ENCODE results near the gene DUS2.
A peak's percentile ranks its signal among the peaks of the same experiment; 100 is the strongest.
"Not testable (repeated sequence)": the region's sequence is repeated elsewhere in the genome, so short reads cannot be mapped to it uniquely, and the experiment has no call there.

DUS2 gene

DNA sequence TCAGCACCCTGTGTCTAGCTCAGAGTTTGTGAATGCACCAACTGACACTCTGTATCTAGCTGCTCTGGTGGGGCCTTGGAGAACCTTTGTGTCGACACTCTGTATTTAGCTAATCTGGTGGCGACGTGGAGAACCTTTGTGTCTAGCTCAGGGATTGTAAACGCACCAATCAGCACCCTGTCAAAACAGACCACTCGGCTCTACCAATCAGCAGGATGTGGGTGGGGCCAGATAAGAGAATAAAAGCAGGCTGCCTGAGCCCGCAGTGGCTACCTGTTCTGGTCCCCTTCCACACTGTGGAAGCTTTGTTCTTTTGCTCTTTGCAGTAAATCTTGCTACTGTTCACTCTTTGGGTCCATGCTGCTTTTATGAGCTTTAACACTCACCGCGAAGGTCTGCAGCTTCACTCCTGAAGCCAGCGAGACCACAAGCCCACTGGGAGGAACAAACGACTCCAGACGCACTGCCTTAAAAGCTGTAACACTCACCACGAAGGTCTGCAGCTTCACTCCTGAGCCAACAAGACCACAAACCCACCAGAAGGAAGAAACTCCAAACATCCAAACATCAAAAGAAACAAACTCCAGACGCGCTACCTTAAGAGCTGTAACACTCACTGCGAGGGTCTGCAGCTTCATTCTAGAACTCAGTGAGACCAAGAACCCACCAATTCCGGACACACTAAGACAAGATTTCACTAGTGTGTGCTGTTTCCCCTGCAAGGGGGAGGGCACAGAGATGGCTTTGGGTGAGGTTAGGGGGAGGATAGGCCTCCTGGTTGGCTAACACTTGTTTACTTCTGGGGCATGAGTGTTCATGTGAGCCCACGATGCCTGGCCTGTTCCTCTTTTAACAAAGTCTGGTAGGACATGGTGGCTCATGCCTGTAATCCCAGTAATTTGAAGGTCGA is 24.1 kb upstream of the DUS2 start, which contains the start of gene DPEP2:
DPEP2 (minus strand) TSS at position 706 of the 910 bp plus-strand sequence. CDS start 6,272 bp downstream, outside the sequence.
- not testable (repeated sequence) for DNase-seq

GRCh38 chr16:67999985-68000384 is 23.1 kb upstream of the DUS2 start:
- DNase-seq = no peak

- DNase-seq = no peak
Measured at GRCh38 chr16:68000450-68000849, 22.6 kb upstream of the DUS2 start.

DNA sequence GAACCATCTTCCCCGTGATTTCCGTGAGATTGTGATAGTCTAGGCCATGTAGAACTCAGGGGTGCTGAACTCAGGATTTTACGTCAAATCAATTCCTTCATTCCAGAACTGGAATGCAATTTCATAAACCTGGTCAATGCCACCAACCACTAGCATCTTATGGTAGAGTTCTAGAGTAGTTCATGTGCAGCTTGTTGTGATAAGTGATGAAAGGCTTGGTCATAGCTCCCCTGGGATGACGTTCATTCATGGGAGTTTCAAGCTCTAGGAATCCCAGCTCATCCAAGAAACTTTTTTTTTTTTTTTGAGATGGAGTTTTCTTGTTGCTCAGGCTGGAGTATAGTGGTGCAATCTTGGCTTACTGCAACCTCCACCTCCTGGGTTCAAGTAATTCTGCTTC is 20.1 kb upstream of the DUS2 start:
- DNase-seq = no peak

- no peak for DNase-seq
Measured at GRCh38 chr16:68005211-68005610, 17.9 kb upstream of the DUS2 start.

DNA sequence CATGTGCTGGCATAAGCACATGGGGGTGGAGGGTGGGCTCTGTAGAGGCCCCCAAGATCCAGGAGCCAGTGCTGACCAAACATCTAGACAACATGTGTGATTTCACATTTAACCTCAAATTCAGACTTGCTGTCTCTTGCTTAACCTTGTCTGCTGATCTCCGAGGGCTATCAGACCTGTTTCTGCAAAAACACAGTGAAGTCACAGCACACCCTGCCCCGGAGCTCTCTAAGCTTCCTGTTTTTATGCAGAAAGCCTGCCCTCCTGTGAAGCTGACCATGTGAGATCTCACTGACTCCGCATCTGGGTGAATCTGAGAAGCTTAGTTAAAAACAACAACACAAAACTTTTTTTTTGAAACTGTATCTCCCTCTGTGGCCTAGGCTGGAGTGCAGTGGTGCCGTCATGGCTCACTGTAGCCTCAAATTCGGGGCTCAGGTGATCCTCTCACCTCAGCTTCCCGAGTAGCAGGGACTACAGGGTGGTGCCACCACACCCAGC is 17.2 kb upstream of the DUS2 start:
- no peak for DNase-seq

DNA sequence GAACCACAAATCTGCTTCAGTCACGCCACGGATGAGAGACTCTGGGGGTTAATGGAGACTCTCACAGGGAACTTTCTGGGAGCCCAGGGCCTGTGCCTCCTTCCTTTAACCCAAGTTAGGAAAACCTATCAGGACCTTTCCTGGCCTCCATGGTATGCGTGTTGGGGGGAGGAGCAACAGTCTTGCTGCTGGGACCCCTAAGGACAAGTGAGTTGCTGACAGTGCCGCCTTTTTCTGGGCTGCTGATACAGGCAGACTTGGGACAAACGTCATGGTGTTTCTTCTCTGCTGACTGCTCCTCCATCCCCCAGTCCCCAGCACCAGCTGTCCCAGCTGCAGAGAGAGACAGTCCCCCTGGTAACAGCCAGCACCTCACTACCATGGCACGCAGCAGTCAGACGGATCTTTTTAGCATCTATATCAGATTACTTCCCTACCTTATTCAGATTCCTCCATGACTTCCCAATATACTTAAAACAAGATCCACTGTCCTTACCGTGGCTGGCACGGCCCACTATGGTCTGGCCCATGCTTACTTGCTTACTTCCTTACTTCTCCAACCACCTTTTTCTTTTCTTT is 13.8 kb upstream of the DUS2 start:
- DNase-seq = no peak

DNA sequence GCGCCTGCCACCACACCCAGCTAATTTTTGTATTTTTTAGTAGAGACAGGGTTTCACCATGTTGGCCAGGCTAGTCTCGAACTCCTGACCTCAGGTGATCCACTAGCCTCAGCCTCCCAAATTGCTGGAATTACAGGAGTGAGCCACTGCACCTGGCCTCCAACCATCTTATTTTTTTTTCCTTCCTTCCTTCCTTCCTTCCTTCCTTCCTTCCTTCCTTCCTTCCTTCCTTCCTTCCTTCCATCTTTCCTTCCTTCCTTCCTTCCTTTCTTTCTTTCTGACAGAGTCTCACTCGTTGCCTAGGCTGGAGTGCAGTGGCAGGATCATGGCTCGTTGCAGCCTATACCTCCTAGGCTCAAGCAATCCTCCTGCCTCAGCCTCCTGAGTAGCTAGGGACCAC is 13.2 kb upstream of the DUS2 start:
- not testable (repeated sequence) for DNase-seq

DNA sequence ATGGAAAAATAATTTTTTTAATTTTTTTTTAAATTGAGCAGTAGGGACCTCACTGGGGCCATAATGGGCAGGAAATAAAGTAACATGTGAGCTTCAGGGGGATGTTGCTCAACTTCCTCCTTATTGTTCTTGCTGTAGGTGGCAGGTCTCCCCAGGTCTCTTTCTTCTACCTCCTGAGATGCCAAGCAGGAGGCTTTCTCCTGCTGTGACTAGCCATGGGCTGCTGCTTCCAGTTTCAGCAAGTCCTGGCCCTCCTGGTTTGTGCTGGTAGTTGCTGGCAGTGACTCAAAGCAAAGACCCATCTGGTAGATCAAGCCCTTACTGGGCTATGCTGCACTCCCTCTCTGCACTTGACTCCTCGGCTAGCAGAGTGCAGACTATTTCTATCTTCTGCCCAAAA is 9.6 kb upstream of the DUS2 start:
- no peak for DNase-seq

DNA sequence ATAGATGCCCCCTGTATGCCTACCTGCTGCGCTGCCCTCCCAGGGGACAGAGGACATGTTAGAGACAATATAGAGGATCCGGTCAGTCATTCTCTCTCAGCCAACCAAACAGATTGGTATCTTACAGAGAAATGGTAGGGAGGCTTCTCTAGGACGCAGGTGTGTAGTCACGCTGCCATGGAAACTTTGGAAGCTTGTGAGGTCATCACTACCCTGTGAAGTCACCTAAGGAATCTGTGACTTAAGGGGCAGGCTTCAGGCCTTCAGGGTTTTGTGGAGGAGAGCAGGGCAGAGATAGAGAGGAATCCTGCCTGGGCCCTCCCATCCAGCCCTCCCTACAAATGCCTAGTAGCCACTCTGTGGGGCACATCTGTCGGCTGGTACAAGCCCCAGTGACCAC is 7.4 kb upstream of the DUS2 start, which contains the start of gene DPEP2NB:
DPEP2NB (minus strand) TSS at position 231 of the 400 bp plus-strand sequence; CDS start at position 90, 141 bp downstream.
- DNase-seq = no peak

GRCh38 chr16:68019167-68019680 is 3.9 kb upstream of the DUS2 start:
- no peak for DNase-seq

- DNase-seq = no peak
Measured at GRCh38 chr16:68021490-68021889, 1.6 kb upstream of the DUS2 start.

GRCh38 chr16:68022278-68022727 is 781 bp upstream of the DUS2 start:
- no peak for DNase-seq

- DNase-seq = no peak
Measured at GRCh38 chr16:68028996-68029395, 5.9 kb downstream of the DUS2 start.

DNA sequence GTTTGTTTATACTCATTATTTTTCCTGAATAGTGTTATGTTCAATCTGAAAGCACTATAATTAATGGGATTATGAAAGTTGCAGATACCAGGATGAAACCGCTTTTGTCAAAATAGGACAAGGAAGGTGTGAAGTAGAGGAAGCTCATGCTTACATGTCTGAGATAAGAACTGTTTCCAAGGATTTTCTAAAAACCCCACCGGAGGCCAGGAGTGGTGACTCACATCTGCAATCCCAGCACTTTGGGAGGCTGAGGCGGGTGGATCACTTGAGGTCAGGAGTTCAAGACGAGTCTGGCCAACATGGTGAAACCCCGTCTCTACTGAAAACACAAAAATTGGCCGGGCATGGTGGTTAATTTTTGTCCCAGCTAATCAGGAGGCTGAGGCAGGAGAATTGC is 7.0 kb downstream of the DUS2 start:
- not testable (repeated sequence) for DNase-seq

- DNase-seq = no peak
Measured at GRCh38 chr16:68031951-68032350, 8.9 kb downstream of the DUS2 start.

DNA sequence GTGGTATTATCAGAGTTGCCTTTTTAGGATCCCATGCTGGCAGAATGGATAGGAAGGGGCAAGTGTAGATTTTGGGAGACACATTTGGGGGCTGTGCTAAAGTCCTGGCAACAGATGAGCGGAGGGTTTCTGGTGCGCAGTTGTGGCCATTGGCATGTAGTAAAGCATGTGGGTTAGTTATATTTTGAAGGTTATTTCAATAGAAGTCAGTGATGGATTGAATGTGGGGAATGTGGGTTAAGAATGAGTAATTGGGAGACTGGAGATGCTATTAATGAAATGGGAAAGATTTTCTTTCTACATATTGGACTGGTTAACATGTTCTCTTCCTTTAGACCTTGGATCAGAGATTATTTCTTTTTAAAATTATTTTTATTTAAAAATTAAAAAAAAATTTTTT is 10.0 kb downstream of the DUS2 start:
- no peak for DNase-seq

- DNase-seq = no peak
Measured at GRCh38 chr16:68035227-68035626, 12.1 kb downstream of the DUS2 start.

- DNase-seq = no peak
Measured at GRCh38 chr16:68037841-68038597, 14.9 kb downstream of the DUS2 start.

GRCh38 chr16:68040506-68041288 is 17.6 kb downstream of the DUS2 start:
- DNase-seq = peak; percentile 25

DNA sequence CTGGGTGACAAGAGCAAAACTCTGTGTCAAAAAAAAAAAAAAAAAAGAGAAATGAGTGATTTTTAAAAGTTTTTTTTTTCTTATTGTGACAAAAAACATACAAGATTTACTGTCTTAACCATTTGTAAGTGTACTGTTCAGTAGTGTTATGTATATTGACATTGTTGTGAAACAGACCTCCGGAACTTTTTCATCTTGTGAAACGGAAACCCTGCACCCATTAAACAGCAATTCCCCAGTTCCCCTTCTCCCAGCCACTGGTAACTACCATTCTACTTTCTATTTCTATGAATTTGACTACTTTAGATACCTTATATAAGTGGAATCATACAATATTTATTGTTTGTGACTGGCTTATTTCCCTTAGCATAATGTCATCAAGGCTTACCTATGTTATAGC is 18.7 kb downstream of the DUS2 start:
- no peak for DNase-seq

GRCh38 chr16:68046106-68046505 is 23.0 kb downstream of the DUS2 start:
- DNase-seq = no peak
